ENCODE results near the gene KIF18A. TPM values are rescaled to one million over a fixed set of nuclear protein-coding genes. Genes with fewer than 3 reads are reported as not detected.

Gene KIF18A
- total RNA-seq, 2 donors from 2014 or later: 4.1 to 10.2 TPM

- DNase-seq: no peak
- Histone ChIP-seq H3K9me3 (no peaks in the 10 kb centered on the region), H3K27me3 (no peaks in the 10 kb centered on the region), H3K36me3 (no peaks in the 10 kb centered on the region), H3K4me1 (no peaks in the 10 kb centered on the region), H3K27ac (no peak overlapping the region), H3K9ac (ENCODE audit: low read depth in 2 of 2, low read length in 2 of 2) (no peak overlapping the region), H3K4me3 (no peak overlapping the region)
- TF ChIP-seq, protein P1, sequence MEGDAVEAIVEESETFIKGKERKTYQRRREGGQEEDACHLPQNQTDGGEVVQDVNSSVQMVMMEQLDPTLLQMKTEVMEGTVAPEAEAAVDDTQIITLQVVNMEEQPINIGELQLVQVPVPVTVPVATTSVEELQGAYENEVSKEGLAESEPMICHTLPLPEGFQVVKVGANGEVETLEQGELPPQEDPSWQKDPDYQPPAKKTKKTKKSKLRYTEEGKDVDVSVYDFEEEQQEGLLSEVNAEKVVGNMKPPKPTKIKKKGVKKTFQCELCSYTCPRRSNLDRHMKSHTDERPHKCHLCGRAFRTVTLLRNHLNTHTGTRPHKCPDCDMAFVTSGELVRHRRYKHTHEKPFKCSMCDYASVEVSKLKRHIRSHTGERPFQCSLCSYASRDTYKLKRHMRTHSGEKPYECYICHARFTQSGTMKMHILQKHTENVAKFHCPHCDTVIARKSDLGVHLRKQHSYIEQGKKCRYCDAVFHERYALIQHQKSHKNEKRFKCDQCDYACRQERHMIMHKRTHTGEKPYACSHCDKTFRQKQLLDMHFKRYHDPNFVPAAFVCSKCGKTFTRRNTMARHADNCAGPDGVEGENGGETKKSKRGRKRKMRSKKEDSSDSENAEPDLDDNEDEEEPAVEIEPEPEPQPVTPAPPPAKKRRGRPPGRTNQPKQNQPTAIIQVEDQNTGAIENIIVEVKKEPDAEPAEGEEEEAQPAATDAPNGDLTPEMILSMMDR (IDR thresholded peaks at IDR 0.05): no peak
- intact Hi-C loops (cut with DNase I): no loop called here
Measured at GRCh38 chr11:27991736-27992135, 116.2 kb downstream of the KIF18A start.

- TF ChIP-seq, protein P1 (IDR thresholded peaks at IDR 0.05): no peak
- H3K9me3 ChIP-seq: no peaks in the 10 kb centered on the region
- H3K27me3 ChIP-seq: no peaks in the 10 kb centered on the region
- DNase-seq: no peak
- no peaks in the 10 kb centered on the region for H3K4me1 ChIP-seq
- intact Hi-C loops (cut with DNase I): no loop called here
- H3K27ac ChIP-seq: no peak overlapping the region
- H3K9ac ChIP-seq (ENCODE audit: low read depth in 2 of 2, low read length in 2 of 2): no peak overlapping the region
- H3K36me3 ChIP-seq: no peaks in the 10 kb centered on the region
- no peak overlapping the region for H3K4me3 ChIP-seq
Measured at GRCh38 chr11:27977527-27977926, 130.4 kb downstream of the KIF18A start.

DNA sequence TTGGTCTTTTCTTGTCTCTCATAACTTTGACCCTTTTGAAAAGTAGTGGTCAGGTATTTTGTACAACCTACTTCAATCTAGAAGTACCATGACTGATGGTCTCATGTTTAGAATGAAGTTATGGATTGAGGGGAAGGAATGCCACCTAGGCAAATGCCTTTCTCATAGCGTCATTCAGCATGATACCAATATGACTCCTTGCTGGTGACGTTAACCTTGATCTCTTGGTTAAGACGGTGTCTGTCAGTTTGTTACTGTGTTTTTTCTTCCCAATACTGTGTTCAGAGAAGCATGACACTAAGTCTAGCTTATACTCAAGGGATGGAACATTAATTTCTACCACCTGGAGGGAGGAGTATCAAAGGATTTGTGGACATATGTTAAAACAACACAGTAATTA is 130.9 kb downstream of the KIF18A start:
- TF ChIP-seq, protein P1 (IDR thresholded peaks at IDR 0.05): no peak
- Histone ChIP-seq H3K4me3 (no peak overlapping the region), H3K36me3 (no peaks in the 10 kb centered on the region), H3K27me3 (no peaks in the 10 kb centered on the region), H3K9ac (ENCODE audit: low read depth in 2 of 2, low read length in 2 of 2) (no peak overlapping the region), H3K9me3 (no peaks in the 10 kb centered on the region), H3K27ac (no peak overlapping the region), H3K4me1 (no peaks in the 10 kb centered on the region)
- DNase-seq: no peak
- intact Hi-C loops (cut with DNase I): no loop called here

DNA sequence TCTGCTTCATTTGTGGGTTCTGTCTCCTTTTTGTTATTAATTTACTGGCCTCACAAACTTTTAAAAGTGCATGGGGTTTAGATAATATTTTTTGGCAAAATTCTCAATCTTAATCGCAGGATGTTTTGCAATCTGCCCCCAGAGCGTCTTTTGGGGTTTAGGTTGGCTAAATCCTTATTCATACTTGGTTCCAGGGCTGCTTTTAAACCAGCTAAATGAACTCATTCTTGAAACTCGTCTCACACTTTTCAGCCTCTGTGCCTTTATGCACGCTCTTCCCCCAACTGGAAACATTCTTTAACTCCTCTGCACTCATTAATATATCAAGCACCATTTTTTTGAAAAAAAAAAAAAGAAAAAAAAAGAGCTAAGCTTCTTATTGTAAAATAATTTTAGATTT is 131.7 kb downstream of the KIF18A start:
- Histone ChIP-seq H3K4me1 (no peaks in the 10 kb centered on the region), H3K27ac (no peak overlapping the region), H3K27me3 (no peaks in the 10 kb centered on the region), H3K36me3 (no peaks in the 10 kb centered on the region), H3K9me3 (no peaks in the 10 kb centered on the region), H3K4me3 (no peak overlapping the region), H3K9ac (ENCODE audit: low read depth in 2 of 2, low read length in 2 of 2) (no peak overlapping the region)
- intact Hi-C loops (cut with DNase I): no loop called here
- TF ChIP-seq, protein P1 (IDR thresholded peaks at IDR 0.05): no peak
- DNase-seq: no peak

GRCh38 chr11:27973851-27974536 is 134.0 kb downstream of the KIF18A start:
- intact Hi-C loops (cut with DNase I): no loop called here
- no peak for DNase-seq
- Histone ChIP-seq H3K27me3 (no peaks in the 10 kb centered on the region), H3K9ac (ENCODE audit: low read depth in 2 of 2, low read length in 2 of 2) (no peak overlapping the region), H3K9me3 (no peaks in the 10 kb centered on the region), H3K4me3 (no peak overlapping the region), H3K36me3 (no peaks in the 10 kb centered on the region), H3K4me1 (no peaks in the 10 kb centered on the region), H3K27ac (no peak overlapping the region)
- TF ChIP-seq, protein P1 (IDR thresholded peaks at IDR 0.05): no peak
